Activated CD8-positive, alpha-beta T cell treated with anti-CD3 and anti-CD28 coated beads for 36 hours (primary cell): ENCODE results near the gene CHRNE. TPM values are rescaled to one million over a fixed set of nuclear protein-coding genes. Genes with fewer than 3 reads are reported as not detected.

Experiments
- ATAC-seq: fragments of 200-7000 bp; cut with Tn5 transposase; one replicate; pipeline ENCODE4 v1.10.0; 2021; ENCODE audit warnings: mild to moderate bottlenecking, moderate library complexity
- CTCF ChIA-PET: fragments of 350-600 bp; sonication (Branson Sonifier 250); formaldehyde crosslinking; loops from one replicate; lab custom pipeline; 2021; ENCODE audit warnings: antibody characterized with exemption; lab: Charles Lee
- POLR2A ChIA-PET: fragments of 350-600 bp; sonication (Branson Sonifier 250); formaldehyde crosslinking; loops from one replicate; lab custom pipeline; 2021; ENCODE audit warnings: antibody characterized with exemption; lab: Charles Lee
- DNase-seq: peaks from one replicate; pipeline ENCODE4 v3.0.0-alpha.2; 2020
- H3K27ac Mint-ChIP-seq: one replicate; pipeline ENCODE4 v1.8.0; 2021; ENCODE audit warnings: mild to moderate bottlenecking, mixed read lengths
- H3K27me3 Mint-ChIP-seq: one replicate; pipeline ENCODE4 v1.8.0; 2021; ENCODE audit warnings: mixed read lengths
- H3K36me3 Mint-ChIP-seq: one replicate; pipeline ENCODE4 v1.8.0; 2021; ENCODE audit warnings: low read depth, mixed read lengths
- H3K4me1 Mint-ChIP-seq: one replicate; pipeline ENCODE4 v1.8.0; 2021; ENCODE audit warnings: low read depth, mixed read lengths
- H3K4me3 Mint-ChIP-seq: one replicate; pipeline ENCODE4 v1.8.0; 2021; ENCODE audit warnings: mild to moderate bottlenecking, moderate library complexity, mixed read lengths
- H3K9me3 Mint-ChIP-seq: one replicate; pipeline ENCODE4 v1.8.0; 2021; ENCODE audit warnings: mixed read lengths
- CTCF ChIP-seq: fragments of 200-600 bp; IDR thresholded peaks from one replicate; pipeline ENCODE4 v1.8.0; 2022; ENCODE audit warnings: antibody characterized with exemption, mild to moderate bottlenecking
- intact Hi-C: fragments of 100-400 bp; cut with micrococcal nuclease; formaldehyde crosslinking; loops from one replicate; pipeline ENCODE4 v1.10.0; 2022
- total RNA-seq, 2 experiments: library from RNA; stranded (reverse); gene quantifications; one replicate each; pipeline ENCODE4 v1.2.3, GENCODE V29; 2021

CHRNE gene
- under 1 TPM; 0.45 to 0.78 TPM for total RNA-seq

DNA sequence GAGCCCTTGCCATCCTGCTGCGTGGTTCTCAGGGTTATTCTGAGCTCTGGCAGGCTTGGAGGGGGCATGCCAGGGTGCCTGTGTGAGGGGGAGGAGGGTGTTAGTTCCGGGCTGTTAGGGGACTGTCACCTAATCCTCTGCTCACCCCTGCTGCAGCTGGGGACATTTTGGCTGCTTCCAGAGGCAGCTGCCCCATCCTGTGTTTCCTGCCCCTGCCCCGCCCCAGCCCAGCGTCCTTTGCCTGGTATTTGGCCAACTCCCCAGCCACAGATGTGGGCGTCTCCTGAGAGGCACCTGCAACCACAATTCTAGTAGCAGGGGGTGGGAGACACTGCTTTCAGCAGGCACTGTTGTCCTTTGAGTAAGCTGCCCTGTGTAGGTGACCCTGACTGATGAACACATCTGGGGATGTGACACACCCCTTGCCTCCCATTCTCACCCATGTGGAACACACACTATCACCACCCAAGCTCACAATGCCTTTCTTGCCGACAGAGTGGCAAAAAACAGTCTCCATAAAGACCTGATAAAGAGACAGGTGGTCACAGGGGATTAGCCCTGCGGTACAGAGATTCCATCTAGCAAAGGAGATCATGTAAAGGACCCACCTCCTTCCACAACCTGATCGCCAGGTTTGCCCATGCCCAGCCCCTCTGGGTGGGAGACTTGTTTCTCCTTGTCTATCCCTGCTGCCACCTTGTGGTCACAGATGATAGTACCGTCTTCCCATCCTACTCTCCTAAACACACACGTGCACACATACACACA, at the start of gene CHRNE:
Gene CHRNE (minus strand): TSS at position 48 of the 768 bp plus-strand sequence. CDS start 35 bp downstream, at position 13.
- ATAC-seq: peak; percentile 52
- H3K27me3 Mint-ChIP-seq: no peaks in the 10 kb centered on the region
- H3K27ac Mint-ChIP-seq: peak within 1 kb of the TSS; percentile 75
- DNase-seq: peak; percentile 91
- intact Hi-C loops: loop anchor here (10.0 kb wide), 1 partner anchor 162 kb away; no protein-coding TSS in a partner anchor
- no peaks in the 10 kb centered on the region for H3K9me3 Mint-ChIP-seq
- TF ChIP-seq CTCF: peak; percentile 95
- peak within 1 kb of the TSS; percentile 34 for H3K4me3 Mint-ChIP-seq
- peaks cover 34% of the 10 kb centered on the region for H3K4me1 Mint-ChIP-seq
- peaks cover 14% of the 10 kb centered on the region for H3K36me3 Mint-ChIP-seq
- POLR2A ChIA-PET: interaction anchor here (0.6 to 5.8 kb wide), 5 partner anchors 21 to 208 kb away, joined by 3 to 41 read pairs (median 5); partner anchors contain the start of genes PFN1, RNF167 and SLC25A11
- CTCF ChIA-PET: interaction anchor here (0.6 to 2.4 kb wide), 22 partner anchors 11 to 293 kb away, joined by 3 to 19 read pairs (median 4); partner anchors contain the start of genes PSMB6, RNF167, SLC25A11 and SPAG7

DNA sequence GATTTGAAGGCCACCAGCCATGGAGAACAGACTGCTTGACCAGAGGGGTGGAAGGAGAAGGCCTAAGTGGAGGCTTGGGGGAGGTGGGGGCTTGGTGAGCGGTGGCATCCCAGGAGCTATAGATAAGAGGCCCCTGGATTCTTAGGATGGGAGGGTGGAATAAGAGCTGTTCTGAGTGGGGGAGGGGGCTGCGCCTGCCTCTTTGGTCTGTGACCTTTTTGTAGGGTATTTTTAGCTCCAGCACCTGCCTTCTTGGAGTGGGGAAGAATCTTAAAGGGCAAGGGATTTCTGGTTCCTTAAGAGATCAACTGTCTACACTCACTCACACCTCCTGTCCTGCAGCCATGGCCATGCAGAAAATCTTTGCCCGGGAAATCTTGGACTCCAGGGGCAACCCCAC, 48.6 kb upstream of the CHRNE start:
- ChIA-PET CTCF (interaction anchor here (0.7 to 2.5 kb wide), 3 partner anchors 16 to 42 kb away, joined by 3 to 9 read pairs (median 4); partner anchors contain the start of gene SPAG7), POLR2A (interaction anchor here (1.5 to 20.8 kb wide), 5 partner anchors 9 to 43 kb away, joined by 3 to 627 read pairs (median 11); partner anchors contain the start of genes RNF167, SLC25A11 and SPAG7)
- Mint-ChIP-seq H3K9me3 (no peaks in the 10 kb centered on the region), H3K4me1 (peaks cover 18% of the 10 kb centered on the region), H3K27ac (peak overlapping the region; percentile 97), H3K27me3 (no peaks in the 10 kb centered on the region), H3K36me3 (peaks cover 16% of the 10 kb centered on the region), H3K4me3 (peak overlapping the region; percentile 97)
- ATAC-seq (no peak), DNase-seq (no peak)
- TF ChIP-seq CTCF: no peak
- intact Hi-C loops: no loop called here

GRCh38 chr17:4950746-4951204, 47.9 kb upstream of the CHRNE start, which contains the start of gene ENO3:
ENO3 (plus strand) TSS chr17:4951119; CDS start chr17:4951830, 711 bp downstream.
- Mint-ChIP-seq H3K27ac (peak within 1 kb of the TSS; percentile 97), H3K9me3 (no peaks in the 10 kb centered on the region), H3K27me3 (no peaks in the 10 kb centered on the region), H3K4me3 (peak within 1 kb of the TSS; percentile 97), H3K4me1 (peaks cover 13% of the 10 kb centered on the region), H3K36me3 (peaks cover 23% of the 10 kb centered on the region)
- intact Hi-C loops: no loop called here
- POLR2A ChIA-PET: interaction anchor here (1.0 to 20.8 kb wide), 8 partner anchors 8 to 129 kb away, joined by 3 to 627 read pairs (median 8); partner anchors contain the start of genes INCA1, KIF1C, RNF167 and SLC25A11
- DNase-seq (no peak), ATAC-seq (no peak)
- no peak for TF ChIP-seq CTCF
- CTCF ChIA-PET: interaction anchor here (0.7 to 1.5 kb wide), 4 partner anchors 11 to 42 kb away, joined by 3 to 5 read pairs (median 4); partner anchors contain the start of gene SPAG7

DNA sequence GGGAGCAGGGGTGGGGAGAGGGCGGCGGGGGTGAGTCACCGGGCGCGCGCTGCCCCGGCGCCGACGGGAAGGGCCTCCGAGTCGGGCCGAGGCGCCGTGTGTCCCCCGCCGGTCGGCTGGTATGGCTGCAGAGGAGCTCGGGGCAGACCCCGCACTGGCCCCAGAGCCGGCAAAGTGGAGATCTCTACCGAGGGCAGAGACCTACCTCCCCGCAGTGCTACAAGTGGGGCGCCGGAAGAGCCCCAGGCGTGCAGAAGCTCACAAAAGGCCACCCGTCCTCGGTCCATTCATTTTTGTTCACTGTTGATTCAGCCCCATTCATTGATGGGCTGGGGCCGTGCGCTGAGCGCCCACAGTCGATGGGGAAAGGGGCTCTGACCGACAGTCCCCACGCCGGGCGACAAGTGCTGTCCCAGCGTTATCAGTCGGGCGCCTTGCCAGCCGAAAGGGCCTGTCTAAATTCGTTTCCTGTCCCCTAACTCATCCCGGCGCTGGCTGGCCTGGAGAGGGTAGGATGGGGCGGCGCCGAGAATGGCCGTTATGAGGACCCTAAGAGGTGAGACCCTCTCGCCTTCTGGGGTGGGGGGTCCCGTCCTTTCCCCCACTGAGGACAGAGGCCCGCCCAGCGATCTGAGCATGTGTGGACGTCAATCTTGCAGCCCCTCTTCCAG, 47.3 kb upstream of the CHRNE start:
- intact Hi-C loops: no loop called here
- H3K4me1 Mint-ChIP-seq: peaks cover 19% of the 10 kb centered on the region
- peak; percentile 14 for ATAC-seq
- H3K36me3 Mint-ChIP-seq: peaks cover 29% of the 10 kb centered on the region
- no peaks in the 10 kb centered on the region for H3K27me3 Mint-ChIP-seq
- ChIA-PET CTCF (interaction anchor here (1.0 to 1.5 kb wide), 3 partner anchors 12 to 41 kb away, joined by 3 to 5 read pairs (median 4); partner anchors contain the start of gene SPAG7), POLR2A (interaction anchor here (0.9 to 20.8 kb wide), 7 partner anchors 10 to 130 kb away, joined by 3 to 627 read pairs (median 5); partner anchors contain the start of genes INCA1, KIF1C, RNF167 and SLC25A11)
- no peaks in the 10 kb centered on the region for H3K9me3 Mint-ChIP-seq
- peak overlapping the region; percentile 97 for H3K4me3 Mint-ChIP-seq
- peak overlapping the region; percentile 97 for H3K27ac Mint-ChIP-seq
- DNase-seq: peak; percentile 62
- no peak for TF ChIP-seq CTCF
